GM10847 (cell line): Measurements from ENCODE around the gene PDZK1IP1.

ENCODE experiments used
- POLR2A ChIP-seq: IDR thresholded peaks from 2 replicates; pipeline ENCODE4 v1.6.1; 2011; ENCODE audit not compliant: insufficient read length; ENCODE audit errors: extremely low read depth

Gene PDZK1IP1

DNA sequence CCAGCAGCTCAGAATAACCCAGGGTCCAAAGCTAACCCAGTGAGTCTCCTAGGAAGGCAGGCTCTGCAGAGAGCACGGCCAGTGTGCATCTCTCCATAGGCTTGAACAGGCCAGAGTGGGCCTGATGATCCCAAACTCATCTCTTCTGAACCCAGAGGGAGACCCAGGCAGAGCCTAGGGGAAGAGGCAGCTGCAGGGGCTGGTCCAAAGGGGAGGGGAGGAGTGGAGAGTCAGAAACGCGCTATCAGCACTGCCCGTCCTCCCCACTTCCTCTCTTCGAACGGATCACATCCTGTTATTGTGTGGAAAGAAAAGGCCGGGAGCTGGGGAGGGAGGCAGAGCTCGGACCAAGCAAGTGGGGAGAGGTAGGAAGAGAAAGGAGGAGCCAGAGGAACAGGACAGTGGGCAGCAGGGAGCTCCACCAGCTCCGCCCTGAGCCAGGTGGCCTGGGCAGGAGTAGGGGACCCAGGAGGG lies 22.0 kb upstream of the PDZK1IP1 start:
- TF ChIP-seq POLR2A = no peak

DNA sequence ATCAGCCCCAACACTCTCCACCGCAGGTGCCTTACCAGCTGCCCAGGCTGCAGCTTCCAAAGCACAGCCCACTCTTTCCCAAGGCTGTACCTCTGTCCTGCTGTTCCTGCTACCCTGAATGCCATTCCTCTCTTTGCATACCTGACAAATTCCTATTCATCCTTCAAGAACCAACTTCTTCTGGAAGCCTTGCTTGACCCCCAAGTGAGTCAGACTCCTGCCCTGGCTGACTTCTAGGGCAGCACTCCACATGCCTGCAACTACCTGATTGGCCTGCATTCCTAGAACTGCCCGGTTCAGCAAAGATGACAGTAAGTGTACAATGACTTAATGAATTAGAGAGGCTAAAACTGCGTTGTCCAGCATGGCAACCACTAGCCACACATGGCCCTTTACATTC lies 20.8 kb upstream of the PDZK1IP1 start:
- TF ChIP-seq POLR2A = no peak

DNA sequence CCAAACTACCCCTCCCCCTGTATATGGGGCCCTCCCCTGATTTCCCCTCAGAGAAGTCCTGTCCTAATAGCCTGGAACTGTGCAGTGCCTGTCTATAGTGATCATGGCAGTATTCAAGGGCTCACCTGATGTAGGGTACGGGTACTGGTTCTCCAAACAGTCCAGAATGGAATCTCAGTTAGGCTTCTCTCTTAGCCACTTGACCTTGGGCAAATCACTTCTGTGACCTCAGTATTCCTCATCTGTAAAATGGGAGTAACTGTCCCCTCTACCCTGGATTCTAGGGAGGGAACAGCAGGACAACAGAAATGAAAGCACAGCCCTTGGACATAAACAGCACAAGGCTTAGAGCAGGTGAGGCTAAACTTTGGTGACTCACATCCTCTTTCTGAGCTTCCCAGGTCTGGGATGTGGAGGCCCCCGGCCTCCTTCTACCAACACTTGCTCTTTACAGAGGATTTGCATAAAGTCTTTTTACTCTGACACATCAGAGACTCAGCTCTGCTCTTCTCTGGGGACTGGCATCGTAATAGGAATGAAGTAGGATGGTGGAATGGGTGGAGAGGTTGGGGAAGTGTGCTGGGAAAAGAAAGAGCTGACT lies 20.0 kb upstream of the PDZK1IP1 start:
- no peak for TF ChIP-seq POLR2A

DNA sequence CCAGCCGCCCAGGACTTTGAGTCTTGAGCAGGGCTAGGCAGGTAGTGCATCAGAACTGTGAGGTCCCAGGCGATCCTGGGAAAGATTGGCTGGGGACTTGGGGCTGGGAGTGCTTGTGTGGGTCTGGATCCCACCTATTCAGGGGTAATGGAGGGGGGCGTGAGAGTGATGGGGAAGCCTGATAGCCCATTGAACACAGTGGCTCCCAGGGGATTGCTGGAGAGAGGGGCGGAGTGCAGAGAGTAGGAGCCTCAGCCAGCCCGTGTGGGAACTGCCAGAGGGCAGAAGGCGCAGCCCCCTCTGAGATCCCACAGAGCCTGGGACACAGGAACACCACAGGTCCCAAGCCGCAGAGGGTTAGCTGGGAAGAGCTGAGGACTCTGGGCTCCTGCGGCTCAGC lies 19.3 kb upstream of the PDZK1IP1 start:
- TF ChIP-seq POLR2A = no peak

DNA sequence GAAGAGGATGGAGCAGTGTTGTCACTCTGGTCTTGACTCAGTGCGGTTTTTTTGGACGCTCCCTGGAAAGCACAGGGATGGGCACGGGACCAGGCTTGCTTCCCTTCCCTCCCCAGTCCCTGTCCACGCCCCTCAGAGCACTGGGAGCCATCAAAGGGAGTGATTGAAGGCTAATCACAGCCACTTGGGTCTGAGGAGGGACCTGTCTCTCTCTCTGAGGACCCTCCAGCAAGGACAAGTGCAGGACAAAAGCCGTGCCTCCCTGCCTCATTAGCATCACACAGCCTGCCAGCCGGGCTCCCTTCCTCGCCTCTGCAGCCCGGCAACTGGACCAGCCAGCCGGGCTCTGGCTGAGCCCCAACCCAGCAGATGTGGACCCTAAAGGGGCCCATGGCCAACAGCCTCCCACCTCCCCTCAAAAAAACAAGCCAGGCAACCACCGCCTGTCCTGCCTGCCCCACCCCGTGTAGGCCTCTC lies 18.6 kb upstream of the PDZK1IP1 start:
- TF ChIP-seq POLR2A = no peak

DNA sequence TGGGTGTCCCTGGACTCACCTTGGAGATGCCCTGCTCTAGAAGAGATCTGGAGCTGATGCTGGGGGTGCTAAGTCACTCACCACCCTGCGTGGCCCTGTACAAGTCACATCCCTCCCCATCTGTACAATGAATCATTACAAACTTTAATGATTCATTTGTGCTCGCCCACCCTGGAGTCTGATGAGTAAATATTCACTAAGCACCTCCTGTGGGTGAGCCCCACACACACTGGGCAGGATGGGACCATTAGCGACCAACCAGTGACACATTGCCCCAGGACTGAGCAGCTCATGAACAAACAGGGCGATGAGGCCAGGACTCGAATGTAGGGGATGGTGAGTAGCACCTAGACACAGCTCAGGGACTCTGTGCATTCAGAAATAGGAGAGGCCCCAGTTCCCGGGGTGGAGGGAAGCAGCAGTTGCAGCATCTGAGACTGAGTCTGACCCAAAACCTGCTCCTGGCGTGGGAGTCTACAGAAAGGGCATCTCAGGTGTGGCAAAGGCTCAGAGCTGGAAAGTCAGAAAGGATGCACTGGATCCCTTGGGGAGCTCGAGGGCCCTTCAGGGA lies 18.1 kb upstream of the PDZK1IP1 start:
- no peak for TF ChIP-seq POLR2A

DNA sequence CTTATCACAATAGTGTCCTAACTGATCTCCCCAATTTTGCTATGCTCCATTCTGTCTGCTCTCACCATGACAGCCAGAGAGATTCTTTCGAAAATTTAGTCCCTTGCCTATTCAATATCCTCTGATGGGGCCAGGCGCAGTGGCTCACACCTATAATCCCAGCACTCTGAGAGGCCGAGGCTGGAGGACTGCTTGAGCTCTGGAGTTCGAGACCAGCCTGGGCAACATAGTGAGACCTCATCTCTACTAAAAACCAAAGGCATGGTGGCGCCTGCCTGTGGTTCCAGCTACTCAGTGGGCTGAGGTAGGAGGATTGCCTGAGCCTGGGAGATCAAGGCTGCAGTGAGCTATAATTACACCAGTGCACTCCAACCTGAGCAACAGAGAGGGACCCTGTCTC lies 16.1 kb upstream of the PDZK1IP1 start:
- TF ChIP-seq POLR2A = no peak

DNA sequence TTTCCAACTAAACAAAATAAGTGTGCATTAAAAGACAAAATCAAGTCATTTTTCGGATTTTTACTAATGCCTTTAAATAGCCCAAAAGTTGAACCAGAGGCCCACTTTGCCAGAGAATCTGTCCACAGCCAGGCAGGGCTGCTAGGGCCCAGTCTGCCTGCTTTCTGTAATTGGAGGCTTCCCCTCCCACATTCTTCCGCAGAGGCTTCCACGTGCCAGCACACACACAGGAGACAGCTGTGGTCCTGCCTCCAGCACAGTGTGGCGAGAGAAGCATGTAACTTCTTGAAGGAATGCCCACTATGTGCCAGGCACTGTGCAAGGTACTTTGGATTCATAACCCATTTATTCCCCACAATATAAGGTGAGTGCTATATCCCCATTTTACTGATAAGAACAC lies 11.3 kb upstream of the PDZK1IP1 start:
- TF ChIP-seq POLR2A = no peak

DNA sequence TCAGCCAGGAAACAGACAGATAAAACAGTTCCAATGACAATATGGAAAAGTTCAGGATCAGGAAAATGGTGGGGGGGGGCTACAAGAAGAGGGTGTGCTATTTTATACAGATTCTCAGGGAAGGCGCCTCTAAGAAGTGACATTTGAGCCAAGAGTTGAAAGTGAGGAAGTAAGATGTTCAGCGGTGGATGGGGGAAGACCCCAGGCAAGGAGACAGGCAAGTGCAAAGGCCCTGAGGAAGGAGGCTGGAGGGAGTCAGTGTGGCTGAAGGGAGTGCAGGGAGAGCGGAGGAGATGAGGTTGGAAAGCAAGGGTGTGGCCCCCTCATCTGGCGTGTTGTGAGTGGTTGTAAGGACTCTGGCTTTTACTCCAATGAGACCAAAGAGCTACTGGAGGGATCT lies 8.4 kb upstream of the PDZK1IP1 start:
- TF ChIP-seq POLR2A = no peak

DNA sequence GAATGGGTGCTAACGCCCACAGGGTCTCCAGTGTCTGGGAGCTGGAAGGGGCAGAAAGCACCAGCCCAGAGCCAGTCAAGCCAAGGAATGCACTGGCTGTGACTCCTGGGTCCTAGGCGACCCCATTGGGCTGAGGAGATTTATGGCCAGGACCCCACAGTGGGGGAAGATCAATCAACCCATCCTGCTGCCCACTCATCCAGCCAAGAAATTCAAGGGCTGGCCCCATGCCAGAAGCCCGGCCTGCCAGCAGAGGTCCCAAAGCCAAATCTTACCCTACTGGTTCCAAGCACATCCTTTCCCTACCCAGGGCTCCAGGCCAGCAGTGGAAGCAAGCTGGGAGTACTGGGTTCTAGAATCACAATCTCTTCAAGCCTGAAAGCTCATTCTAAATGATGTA lies 6.8 kb upstream of the PDZK1IP1 start:
- TF ChIP-seq POLR2A = no peak

DNA sequence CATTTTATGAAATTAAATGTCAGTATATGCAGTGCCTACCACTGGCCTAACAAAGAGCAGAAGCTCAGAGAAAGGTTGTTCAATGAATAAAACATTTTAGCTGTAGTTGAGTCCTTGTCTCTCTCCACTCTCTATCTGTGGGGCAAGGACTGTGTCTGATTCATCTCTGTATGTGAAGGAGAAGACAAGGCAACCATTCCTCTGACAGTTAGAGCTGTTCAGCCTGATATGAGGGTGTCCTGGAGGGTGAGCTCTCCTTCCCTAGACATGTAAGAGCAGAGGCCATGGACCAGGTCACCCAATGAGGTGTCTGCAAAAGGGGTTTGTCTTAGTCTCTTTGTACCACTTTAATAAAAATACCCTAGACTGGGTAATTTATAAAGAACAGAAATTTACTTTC lies 4.5 kb upstream of the PDZK1IP1 start:
- no peak for TF ChIP-seq POLR2A

DNA sequence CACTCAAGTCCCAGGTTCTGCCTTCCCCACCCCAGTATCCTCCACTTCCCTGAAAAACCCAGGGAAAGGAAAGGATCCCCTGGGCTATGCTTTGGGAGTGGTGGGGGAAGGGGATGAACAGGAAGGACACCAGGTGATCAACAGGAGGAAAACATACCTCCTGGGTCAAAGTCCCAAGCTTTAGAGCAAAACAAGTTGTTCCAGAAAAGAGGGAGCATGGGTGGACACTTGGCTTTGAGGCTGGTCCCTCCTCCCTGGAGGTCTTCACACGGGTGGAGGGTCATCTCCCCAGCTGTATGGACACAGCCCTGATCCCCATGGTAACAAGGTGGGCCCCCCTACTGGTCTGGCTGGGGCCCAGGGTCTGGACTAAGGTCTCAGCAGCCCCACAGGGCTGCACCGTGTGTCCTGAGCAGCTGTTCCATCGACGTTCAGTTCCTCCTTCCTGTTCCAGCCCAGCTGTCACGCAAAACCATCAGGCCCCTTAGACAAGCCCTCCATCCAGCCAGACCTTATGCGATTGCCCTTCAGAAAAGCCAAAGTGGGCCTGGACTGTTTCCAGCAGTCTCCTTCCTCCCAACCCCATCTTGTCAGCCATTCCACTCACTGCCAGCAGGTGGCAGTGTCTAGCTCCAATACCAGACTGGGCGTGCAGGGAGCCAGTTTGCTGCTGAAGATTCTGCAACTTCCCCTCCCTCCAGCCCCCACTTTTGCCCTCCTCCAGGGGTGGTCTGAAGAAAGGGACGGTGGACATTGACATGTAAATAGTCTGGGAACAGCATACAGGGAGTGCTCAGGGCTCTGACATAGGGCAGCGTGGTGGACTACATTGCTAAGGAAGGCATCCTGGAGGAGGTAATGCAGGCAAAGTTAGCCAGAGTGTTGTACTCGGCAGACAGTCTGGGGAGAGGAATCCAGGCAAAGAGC lies 2.9 kb upstream of the PDZK1IP1 start:
- TF ChIP-seq POLR2A = no peak

DNA sequence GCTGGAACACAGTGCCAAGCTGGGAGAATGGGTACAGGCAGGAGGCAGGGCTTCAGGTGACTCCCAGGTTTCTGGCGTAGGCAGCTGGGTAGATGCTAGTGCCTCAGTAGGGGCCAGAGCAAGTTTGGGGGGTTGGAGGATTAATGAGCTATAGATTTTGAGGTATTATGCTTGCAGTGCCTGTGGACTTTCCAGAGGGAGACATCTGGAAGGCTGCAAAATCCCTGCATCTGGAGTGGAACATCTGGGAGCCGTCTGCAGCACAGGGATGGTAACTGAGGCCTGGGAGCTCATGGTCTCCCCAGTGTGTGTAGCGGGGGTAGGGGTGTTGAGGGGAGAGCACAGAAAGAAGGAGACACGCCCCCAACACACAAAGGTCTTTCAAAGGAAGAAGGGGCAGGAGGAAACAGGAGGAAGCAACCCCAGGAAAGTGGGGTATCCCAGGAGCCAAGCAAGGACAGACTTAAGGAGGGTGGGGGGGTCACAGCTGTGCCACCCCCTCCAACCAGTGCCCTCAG lies 2.2 kb upstream of the PDZK1IP1 start:
- TF ChIP-seq POLR2A = no peak

DNA sequence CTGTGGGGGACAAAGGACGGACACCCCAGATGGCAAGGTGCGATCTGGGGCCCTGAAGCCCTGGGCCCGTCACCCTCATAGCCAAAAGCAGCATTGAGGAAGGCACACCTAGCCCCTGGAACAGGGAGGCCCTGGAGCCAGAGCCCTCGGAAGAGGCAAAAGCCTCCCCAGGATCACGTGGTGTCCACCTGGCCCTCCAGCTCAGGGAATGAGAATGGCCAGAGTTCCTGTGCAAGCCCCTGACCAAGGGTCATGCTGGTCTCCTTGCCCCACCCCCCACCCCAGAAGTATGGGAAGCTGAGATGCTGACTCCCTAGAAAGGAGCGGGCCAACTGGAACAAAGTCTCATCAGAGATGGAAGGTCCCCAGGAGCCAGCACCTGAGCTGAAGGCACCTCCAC lies 1.0 kb upstream of the PDZK1IP1 start:
- TF ChIP-seq POLR2A = no peak

DNA sequence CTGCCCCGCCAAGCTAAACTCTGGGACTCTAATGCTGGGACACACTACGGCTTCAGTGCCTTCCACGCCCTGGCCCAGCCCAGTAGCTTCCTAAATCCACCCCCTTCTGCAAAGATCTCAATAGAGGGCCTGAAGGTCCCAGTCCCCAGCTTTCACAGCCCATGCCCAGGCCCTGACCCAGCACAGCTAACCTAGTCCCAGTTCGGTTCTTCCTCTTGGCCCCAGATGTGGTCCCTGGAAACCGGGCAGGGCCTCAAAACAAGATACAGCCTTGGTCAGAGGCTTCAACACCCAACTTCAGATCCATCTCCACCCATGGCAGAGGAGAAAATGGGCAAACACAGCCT lies 646 bp upstream of the PDZK1IP1 start:
- no peak for TF ChIP-seq POLR2A
